Measurements from ENCODE around the gene CD82.

Gene CD82

DNA sequence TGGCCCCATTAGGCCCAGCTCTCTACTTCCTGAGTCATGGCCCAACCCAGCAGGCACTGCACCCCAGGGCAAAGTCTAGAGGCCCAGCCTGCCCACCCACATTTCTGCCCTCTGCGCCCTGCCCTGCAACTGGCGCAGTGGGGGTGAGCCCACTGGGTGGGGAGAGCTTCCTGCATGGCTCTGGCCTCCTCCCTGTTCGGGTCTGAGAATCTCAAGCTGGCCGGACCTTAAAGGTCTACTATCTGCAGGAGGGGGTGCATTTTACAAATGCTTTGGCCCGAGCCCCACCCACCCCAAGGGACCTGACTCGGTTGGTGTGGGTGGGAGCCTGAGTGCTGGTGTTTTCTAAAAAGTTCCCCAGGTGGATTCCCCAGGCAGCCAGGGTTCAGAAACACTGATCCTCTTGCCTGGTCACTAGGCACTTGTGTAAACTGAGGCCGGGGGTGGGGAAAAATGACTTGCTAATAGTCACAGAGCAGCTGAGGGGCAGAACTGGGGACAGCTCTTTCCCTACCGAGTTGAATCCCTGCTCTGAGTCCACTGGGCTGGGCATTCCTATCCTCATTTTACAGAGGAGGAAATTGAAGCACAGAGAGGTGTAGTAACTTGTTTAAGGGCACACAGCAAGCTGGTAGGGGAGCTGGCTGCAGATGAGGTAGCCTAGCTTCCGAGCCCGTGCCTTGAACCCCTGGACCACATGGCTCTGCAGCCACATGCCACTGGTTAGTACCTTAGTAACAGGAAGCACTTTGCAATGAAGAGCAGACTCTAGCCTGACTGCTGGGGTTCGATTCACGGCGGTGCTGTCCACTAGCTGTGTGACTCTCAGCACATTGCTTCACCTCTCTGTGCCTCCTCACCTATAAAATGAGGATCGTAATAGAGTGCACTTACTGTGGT is 36.3 kb downstream of the CD82 start:
- no peak for DNase-seq (ENCODE audit: low read depth)

DNA sequence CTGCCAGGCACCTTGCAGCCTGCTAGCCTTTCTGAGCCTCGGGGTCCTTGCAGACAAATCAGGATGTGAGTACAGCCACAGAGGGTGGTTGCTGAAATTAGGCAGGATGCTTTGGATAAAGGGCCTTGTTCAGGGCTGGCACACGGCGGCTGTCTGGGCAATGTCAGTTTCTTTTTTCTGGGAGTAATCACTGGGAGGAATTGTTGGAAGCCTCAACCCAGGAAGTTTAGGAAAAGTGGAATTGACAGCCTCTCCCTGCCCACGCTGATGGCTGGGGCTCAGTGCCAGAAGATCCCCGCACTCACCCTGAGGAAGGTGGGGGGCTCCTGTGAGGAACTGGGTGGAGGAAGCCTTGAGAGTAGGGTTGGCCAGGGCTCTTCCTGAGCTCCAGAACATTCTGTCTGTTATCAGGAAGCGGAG is 37.4 kb downstream of the CD82 start:
- DNase-seq (ENCODE audit: low read depth), result no peak

DNA sequence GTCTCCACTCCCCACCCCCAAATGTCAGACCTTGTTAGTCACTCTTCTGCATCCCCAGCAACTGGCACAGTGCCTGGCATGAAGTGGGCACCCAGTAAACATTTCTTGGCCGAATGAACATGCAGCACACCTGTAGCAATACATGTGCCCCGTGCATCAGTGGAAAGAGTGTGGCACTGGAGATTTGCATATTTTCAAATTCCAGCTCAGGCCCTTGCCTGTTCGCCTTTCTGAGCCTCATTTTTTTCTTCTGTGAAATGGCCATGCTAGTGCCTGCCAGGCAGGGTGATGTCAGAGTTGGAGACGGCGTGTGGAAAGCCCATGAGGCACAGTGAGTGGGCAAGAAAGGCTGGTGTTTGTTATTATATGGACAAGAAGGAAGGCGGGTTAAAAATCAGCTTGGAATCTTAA is 38.7 kb downstream of the CD82 start:
- no peak for DNase-seq (ENCODE audit: low read depth)

- no peak for DNase-seq (ENCODE audit: low read depth)
Measured at GRCh38 chr11:44605068-44605708, 39.7 kb downstream of the CD82 start.

GRCh38 chr11:44605965-44606364 is 40.5 kb downstream of the CD82 start:
- no peak for DNase-seq (ENCODE audit: low read depth)

DNA sequence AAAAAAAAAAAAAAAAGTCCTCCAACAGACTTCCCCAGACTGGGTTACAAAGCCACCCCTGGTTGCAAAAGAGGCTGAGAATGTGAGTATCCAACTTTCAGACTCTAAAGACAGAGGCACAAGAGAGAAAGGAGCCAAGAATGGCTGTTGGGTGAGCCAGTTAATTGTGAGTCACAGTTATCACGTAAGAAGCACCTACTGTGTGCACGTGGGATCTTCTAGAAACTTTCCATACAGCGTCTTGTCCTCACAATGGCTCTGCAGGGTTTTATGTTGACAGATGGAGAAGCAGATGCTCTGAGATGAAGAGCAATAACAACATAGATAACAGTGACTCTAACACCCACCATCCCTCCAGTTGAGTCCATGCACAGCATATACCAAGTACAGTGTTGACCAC is 41.0 kb downstream of the CD82 start:
- no peak for DNase-seq (ENCODE audit: low read depth)

DNA sequence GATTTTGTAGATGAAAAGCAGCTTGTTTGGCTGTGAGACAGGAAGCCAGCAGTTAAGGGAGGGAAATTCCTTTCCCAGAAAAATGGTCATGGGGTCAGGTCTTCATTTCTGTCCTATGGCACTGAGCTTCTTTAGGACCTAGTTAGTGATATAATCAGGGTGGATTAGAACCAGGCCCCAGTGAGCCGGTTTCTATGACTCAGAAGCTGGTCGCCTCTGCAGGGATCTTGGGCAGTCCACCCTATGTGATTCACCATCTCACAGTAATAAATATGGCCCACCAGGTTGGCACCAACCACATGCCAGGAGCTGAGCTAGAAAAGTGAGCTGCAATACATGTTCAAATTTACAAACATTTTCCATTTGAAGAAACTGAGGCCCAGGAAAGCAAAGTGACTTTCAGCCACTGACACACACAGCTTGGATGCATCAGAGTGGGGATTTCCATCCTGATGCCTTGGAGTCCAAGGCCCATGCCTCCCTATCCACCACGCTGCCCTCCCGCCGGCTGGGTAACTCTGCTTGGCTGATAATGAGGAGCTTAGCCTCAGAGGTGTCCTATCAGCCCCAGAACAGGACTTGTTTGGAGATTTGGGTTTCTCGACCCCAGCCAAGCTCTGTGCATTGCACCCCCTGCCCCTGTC is 42.0 kb downstream of the CD82 start:
- no peak for DNase-seq (ENCODE audit: low read depth)

DNA sequence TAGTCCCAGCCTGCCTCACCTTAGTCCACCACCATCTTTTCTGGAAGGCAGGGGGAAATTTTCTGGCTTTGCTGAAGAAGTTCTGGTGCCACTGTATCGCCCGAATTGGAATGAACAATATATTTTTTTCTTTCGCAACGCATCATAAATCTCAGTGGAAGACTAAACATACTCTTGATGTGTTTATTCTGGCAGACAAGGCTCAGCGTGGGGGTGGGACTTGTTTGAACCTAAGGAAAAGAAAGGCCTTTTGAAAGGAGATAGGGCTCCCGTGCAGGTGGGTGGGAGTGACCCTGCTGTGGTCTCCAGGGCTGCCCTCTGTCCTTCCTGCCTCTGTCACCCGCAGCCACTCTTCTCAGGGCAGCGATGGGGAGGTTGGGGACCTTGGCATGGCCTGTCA is 42.5 kb downstream of the CD82 start:
- no peak for DNase-seq (ENCODE audit: low read depth)

- no peak for DNase-seq (ENCODE audit: low read depth)
Measured at GRCh38 chr11:44608651-44608990, 43.2 kb downstream of the CD82 start.

DNA sequence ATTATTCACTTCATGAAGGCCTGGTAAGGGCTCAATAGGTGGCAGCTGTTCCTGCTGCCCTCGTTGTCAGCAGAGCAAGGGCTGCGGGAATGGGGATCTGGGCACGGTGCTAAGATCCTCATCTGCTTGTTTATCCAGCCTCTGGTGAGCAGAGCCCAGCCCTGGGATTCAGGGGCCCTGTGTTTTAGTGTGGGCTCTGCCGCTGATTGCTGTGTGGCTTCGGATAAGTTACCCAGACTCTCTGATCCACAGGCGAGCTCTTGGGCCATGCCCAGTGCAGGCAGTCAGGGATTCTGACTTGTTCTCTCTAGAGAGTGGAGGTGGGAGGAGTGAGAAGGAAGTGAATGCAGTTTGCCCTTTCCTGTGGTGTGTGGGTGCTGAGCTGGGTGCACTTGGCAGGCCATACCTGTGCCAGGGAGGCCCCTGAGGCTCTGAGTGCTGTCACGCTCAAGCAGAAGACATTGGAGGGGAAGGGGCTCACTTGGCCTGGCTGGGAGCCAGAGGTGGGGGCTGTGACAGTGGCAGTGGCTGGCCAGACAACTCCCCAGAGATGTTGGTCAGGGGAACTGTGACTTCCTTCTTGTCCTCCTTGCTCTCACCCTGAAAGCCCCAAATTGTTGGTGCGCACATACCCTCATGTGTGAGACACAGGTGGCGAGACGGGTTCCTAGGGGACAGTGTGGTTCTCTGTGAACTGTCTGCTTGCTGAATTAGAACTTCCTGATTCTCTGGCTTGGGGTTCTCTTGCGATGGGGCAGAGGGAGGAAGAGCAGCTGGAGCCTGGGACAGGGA is 43.7 kb downstream of the CD82 start:
- DNase-seq (ENCODE audit: low read depth), result no peak

- no peak for DNase-seq (ENCODE audit: low read depth)
Measured at GRCh38 chr11:44609783-44610155, 44.3 kb downstream of the CD82 start.

GRCh38 chr11:44610186-44610955 is 44.9 kb downstream of the CD82 start:
- no peak for DNase-seq (ENCODE audit: low read depth)

GRCh38 chr11:44611088-44611487 is 45.6 kb downstream of the CD82 start:
- DNase-seq (ENCODE audit: low read depth), result no peak

DNA sequence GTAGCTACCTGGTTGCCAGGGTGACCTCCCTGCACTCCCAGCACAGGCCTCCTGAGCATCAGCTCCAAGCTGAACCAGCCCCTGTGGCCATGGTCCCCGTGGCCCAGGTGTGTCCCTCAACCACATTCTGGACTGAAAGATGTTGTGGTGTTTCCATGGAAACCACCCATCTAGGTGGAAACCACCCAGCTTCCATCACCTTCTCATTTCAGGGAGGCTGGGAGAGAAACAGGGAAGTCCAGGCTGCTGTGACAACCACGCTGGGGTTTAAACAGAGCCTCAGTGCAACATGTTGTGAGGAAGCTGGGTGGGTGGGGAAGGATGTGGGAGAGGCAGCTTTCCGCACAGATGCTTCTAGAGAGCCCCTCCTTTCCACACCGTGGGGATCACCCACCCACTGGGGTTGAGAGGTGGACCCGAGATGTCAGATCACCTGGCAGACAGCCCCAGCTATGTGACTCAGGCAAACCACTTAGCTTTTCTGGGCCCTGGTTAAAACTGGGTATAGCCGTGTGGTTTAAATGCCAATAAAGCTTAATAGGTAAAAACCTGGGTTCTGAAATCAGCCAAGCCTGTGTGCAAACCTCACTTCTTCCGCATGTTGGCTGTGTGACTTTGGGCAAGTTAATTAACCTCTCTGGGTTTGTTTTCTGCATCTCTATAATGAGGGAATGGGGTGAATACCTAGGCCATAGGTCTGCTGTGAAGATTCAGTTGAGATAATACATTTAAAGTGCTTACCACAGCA is 46.4 kb downstream of the CD82 start:
- peak; percentile 35 for DNase-seq (ENCODE audit: low read depth)

- no peak for DNase-seq (ENCODE audit: low read depth)
Measured at GRCh38 chr11:44613153-44613552, 47.7 kb downstream of the CD82 start.

DNA sequence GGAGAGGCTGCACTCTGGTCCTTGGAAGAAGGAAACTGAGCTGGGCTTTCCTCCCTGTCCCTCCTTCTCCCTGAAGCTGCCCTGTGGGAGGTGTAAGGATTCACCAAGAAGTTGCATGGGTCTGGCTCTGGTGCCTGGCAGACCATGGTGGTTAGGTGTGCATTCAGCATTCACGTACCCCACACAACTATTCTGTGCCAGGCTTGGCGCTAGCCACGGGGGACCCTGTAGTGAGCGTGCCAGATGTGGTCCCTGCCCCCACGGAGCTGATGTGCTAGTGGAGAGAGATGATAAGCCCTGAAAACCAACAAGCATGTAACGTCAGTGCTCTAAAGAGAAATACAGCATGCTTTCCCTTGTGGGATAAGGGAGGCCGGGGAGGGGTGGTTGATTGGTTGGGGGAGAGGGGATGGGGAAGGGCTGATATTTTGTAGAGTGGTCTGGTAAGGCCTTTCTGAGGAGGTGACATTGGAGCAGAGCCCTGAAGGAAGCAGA is 48.9 kb downstream of the CD82 start:
- DNase-seq (ENCODE audit: low read depth), result no peak

DNA sequence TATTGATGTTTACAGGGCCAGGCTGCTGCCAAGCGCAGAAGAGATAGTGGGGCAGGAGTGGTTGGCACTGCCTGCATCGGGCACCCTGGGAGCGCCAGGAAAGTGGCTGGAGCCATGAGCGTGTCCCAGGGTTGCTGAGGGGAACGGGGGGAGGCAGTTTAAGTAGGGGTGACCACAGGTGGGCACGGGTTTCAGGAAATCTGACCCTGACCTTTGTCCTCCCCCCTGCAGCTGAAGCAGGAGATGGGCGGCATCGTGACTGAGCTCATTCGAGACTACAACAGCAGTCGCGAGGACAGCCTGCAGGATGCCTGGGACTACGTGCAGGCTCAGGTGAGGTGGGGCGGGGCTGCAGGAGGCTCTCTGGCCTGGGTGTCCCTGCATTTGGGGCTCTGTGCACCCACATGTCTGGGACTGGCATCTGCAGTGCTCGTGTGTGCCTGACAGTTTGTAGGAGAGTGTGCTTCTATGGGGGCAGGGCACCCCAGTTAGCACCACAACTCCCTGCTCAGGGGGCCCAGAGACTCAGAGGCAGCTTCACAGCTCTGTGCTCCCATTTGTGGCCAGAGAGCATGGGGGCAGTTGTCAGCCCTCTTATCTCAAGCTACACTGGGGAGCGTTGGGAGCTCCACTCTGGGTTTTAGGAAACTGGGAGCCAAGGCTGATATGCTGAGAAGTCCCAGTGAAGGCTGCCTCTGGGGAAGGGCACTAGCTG is 49.7 kb downstream of the CD82 start:
- no peak for DNase-seq (ENCODE audit: low read depth)

- DNase-seq (ENCODE audit: low read depth), result no peak
Measured at GRCh38 chr11:44615913-44616791, 50.7 kb downstream of the CD82 start.

Data from stimulated activated CD8-positive, alpha-beta memory T cell treated with anti-CD3 and anti-CD28 coated beads, Interleukin-15, amount 100 ng/mL, for 1 hour (primary cell).